GM21423 (cell line): Measurements from ENCODE around the gene TMEM150C.
"Not testable (repeated sequence)": the region's sequence is repeated elsewhere in the genome, so short reads cannot be mapped to it uniquely, and the experiment has no call there.

ENCODE experiments used
- ATAC-seq: cut with Tn5 transposase; IDR thresholded peaks from one replicate; pipeline ENCODE4 v1.9.1; 2021; ENCODE audit warnings: mild to moderate bottlenecking, moderate library complexity; ENCODE audit not compliant: unreplicated experiment

The TMEM150C gene

GRCh38 chr4:82479562-82479961, 82.2 kb downstream of the TMEM150C start:
- ATAC-seq, result no peak

GRCh38 chr4:82477469-82477868, 84.3 kb downstream of the TMEM150C start:
- ATAC-seq, result not testable (repeated sequence)

- ATAC-seq, result not testable (repeated sequence)
Observed at GRCh38 chr4:82475931-82476330, 85.9 kb downstream of the TMEM150C start.

- ATAC-seq, result no peak
Observed at GRCh38 chr4:82473621-82474164, 88.1 kb downstream of the TMEM150C start.

GRCh38 chr4:82473080-82473479, 88.7 kb downstream of the TMEM150C start:
- not testable (repeated sequence) for ATAC-seq

- no peak for ATAC-seq
Observed at GRCh38 chr4:82469791-82470345, 91.9 kb downstream of the TMEM150C start.

- ATAC-seq, result no peak
Observed at GRCh38 chr4:82467471-82467870, 94.3 kb downstream of the TMEM150C start.

- ATAC-seq, result no peak
Observed at GRCh38 chr4:82463221-82463620, 98.6 kb downstream of the TMEM150C start.

- ATAC-seq, result peak; percentile 80
Observed at GRCh38 chr4:82462415-82462831, 99.4 kb downstream of the TMEM150C start.

- ATAC-seq, result no peak
Observed at GRCh38 chr4:82461710-82462109, 100.1 kb downstream of the TMEM150C start.

GRCh38 chr4:82458729-82459128, 103.1 kb downstream of the TMEM150C start:
- no peak for ATAC-seq

- ATAC-seq, result no peak
Observed at GRCh38 chr4:82457266-82457665, 104.5 kb downstream of the TMEM150C start.

- ATAC-seq, result no peak
Observed at GRCh38 chr4:82452026-82452425, 109.8 kb downstream of the TMEM150C start.

- ATAC-seq, result no peak
Observed at GRCh38 chr4:82450966-82451755, 110.6 kb downstream of the TMEM150C start.

- no peak for ATAC-seq
Observed at GRCh38 chr4:82447886-82448285, 113.9 kb downstream of the TMEM150C start.

GRCh38 chr4:82439088-82439487, 122.7 kb downstream of the TMEM150C start:
- no peak for ATAC-seq

GRCh38 chr4:82437285-82438005, 124.3 kb downstream of the TMEM150C start:
- ATAC-seq, result no peak

GRCh38 chr4:82436780-82437179, 125.0 kb downstream of the TMEM150C start:
- ATAC-seq, result no peak

- ATAC-seq, result no peak
Observed at GRCh38 chr4:82436130-82436529, 125.7 kb downstream of the TMEM150C start.

GRCh38 chr4:82434949-82435348, 126.8 kb downstream of the TMEM150C start:
- ATAC-seq, result no peak

GRCh38 chr4:82433791-82434190, 128.0 kb downstream of the TMEM150C start:
- ATAC-seq, result no peak
